HepG2 (cell line): ENCODE measurements around the gene DENND4A. TPM values are rescaled to one million over a fixed set of nuclear protein-coding genes. Genes with fewer than 3 reads are reported as not detected.

ENCODE experiments used
- CREM ChIP-seq, 2 experiments: sonication (generic) in 1 of 2; formaldehyde crosslinking in 1 of 2; IDR thresholded peaks; 2 replicates each; pipeline versions ENCODE4 v1.4.0 to v1.6.1; 2016 to 2020; ENCODE audit warnings: antibody characterized with exemption in 1 of 2, mild to moderate bottlenecking in 1 of 2, missing genetic modification reagents in 1 of 2
- GFI1 ChIP-seq: sonication (generic); formaldehyde crosslinking; IDR thresholded peaks from 2 replicates; pipeline ENCODE4 v1.5.0; 2020; ENCODE audit warnings: missing genetic modification reagents, mild to moderate bottlenecking, borderline replicate concordance
- GZF1 ChIP-seq: sonication (generic); formaldehyde crosslinking; IDR thresholded peaks from 2 replicates; pipeline ENCODE4 v1.5.1; 2020; ENCODE audit warnings: mild to moderate bottlenecking, missing genetic modification reagents
- HOXA5 ChIP-seq: sonication (generic); formaldehyde crosslinking; IDR thresholded peaks from 2 replicates; pipeline ENCODE4 v1.4.0; 2020; ENCODE audit warnings: missing genetic modification reagents
- KLF6 ChIP-seq: IDR thresholded peaks from 2 replicates; pipeline ENCODE4 v1.8.0; 2016; ENCODE audit warnings: missing biosample characterization, missing genetic modification reagents
- MEIS2 ChIP-seq: sonication (generic); formaldehyde crosslinking; IDR thresholded peaks from 2 replicates; pipeline ENCODE4 v1.9.0; 2021; ENCODE audit warnings: mild to moderate bottlenecking, missing genetic modification reagents
- SRSF4 ChIP-seq: fragments of 200-400 bp; formaldehyde crosslinking; IDR thresholded peaks from one replicate; pipeline ENCODE4 v1.6.1; 2018; ENCODE audit warnings: mild to moderate bottlenecking, low read depth, low read length, moderate library complexity; ENCODE audit not compliant: poor library complexity, severe bottlenecking
- TFAP4 ChIP-seq: sonication (generic); IDR thresholded peaks from 2 replicates; pipeline ENCODE4 v1.6.1; 2016; ENCODE audit warnings: low read depth, borderline replicate concordance
- TFE3 ChIP-seq: IDR thresholded peaks from 2 replicates; pipeline ENCODE4 v1.6.1; 2016
- ZNF441 ChIP-seq: sonication (generic); formaldehyde crosslinking; IDR thresholded peaks from 2 replicates; pipeline ENCODE4 v1.7.0; 2021; ENCODE audit warnings: missing genetic modification reagents, borderline replicate concordance
- ZNF772 ChIP-seq: sonication (generic); formaldehyde crosslinking; IDR thresholded peaks from 2 replicates; pipeline ENCODE4 v1.5.0; 2020; ENCODE audit warnings: mild to moderate bottlenecking, missing genetic modification reagents
- ZNF788 ChIP-seq: sonication (generic); formaldehyde crosslinking; IDR thresholded peaks from 2 replicates; pipeline ENCODE4 v1.5.0; 2020; ENCODE audit warnings: mild to moderate bottlenecking, missing genetic modification reagents, borderline replicate concordance
- ZNF792 ChIP-seq: IDR thresholded peaks from 2 replicates; pipeline ENCODE4 v1.6.1; 2016
- polyA plus RNA-seq, 8 experiments: library from polyadenylated mRNA; depleted of rRNA in 3 of 8; stranded (reverse) in 7 of 8; unstranded in 1 of 8; fragments of >200 nt; fragmentation: Illumina TruSeq in 4 of 8; extraction: Trizol in 4 of 8; gene quantifications; 2 replicates each; pipeline versions ENCODE4 v1.2.1 to v1.2.3, GENCODE V29; 2011 to 2016; ENCODE audit warnings: low read depth in 4 of 8, missing spikeins in 1 of 8, mixed read lengths in 1 of 8; ENCODE audit not compliant: insufficient read depth in 1 of 8
- total RNA-seq, 5 experiments: library from RNA; depleted of rRNA; stranded (reverse); fragments of >200 nt; fragmentation: Illumina TruSeq; extraction: Trizol; gene quantifications; 2 replicates each; pipeline ENCODE4 v1.2.3, GENCODE V29; 2016; ENCODE audit warnings: low read depth in 1 of 5
- TF ChIP-seq, protein P1 (sequence below): sonication (generic); formaldehyde crosslinking; IDR thresholded peaks from 2 replicates; pipeline ENCODE4 v1.5.1; 2020; ENCODE audit warnings: mild to moderate bottlenecking, missing genetic modification reagents, moderate library complexity
- TF ChIP-seq, protein P2 (sequence below): sonication (generic); formaldehyde crosslinking; IDR thresholded peaks from 2 replicates; pipeline ENCODE4 v1.4.0; 2020; ENCODE audit warnings: missing genetic modification reagents

Gene DENND4A
- total and polyA plus RNA-seq, 2 of the 13 experiments (the other 11 are each of a cell fraction or from before 2014, with no cell fraction given), result 13.2 to 18.6 TPM

DNA sequence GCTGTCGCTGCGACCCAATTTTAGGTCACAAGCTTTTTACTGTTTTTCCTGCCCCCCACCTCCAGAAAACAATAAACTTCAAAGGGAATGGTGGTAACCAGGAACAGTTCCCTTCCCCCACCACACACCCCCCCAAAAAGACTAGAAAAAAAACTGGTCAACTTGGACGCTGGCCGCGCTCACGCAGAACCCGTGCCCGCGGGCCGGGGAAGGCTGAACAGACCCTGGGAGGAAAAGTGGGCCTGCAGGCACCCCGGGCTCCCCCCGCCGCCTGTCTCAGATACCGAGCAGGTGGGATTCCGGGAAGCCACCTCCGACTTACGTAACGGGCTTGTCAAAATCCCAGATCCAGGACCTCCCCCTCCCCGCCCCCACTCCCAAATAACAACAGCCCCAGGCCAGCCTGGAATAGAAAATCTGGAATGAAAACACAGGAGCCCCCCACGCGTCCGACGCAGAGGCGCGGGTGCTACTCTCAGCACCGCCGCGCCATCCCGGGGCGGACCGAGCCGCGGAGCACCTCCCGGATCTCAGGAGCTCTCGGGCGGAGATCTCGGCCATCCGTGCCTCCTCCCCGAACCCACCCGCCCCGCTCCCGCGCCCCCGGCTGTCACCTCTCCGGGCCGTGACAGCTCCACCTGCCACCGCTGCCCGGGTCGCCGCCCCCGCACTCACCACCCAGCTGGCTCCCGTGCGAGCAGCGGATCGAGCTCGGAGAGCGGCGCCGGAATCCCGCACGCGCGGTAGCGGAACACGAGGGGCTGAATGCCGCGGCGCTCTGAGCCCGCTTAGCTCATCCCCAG, 557 bp downstream of the DENND4A start (continued):
- TF ChIP-seq SRSF4, result no peak
- TF ChIP-seq GFI1 (CRISPR knock-in tag), result peak; percentile 22; the same call in 1 of the 2 replicates
- TF ChIP-seq MEIS2 (CRISPR knock-in tag), result no peak; the same call in 1 of the 2 replicates
- TF ChIP-seq, protein P1, sequence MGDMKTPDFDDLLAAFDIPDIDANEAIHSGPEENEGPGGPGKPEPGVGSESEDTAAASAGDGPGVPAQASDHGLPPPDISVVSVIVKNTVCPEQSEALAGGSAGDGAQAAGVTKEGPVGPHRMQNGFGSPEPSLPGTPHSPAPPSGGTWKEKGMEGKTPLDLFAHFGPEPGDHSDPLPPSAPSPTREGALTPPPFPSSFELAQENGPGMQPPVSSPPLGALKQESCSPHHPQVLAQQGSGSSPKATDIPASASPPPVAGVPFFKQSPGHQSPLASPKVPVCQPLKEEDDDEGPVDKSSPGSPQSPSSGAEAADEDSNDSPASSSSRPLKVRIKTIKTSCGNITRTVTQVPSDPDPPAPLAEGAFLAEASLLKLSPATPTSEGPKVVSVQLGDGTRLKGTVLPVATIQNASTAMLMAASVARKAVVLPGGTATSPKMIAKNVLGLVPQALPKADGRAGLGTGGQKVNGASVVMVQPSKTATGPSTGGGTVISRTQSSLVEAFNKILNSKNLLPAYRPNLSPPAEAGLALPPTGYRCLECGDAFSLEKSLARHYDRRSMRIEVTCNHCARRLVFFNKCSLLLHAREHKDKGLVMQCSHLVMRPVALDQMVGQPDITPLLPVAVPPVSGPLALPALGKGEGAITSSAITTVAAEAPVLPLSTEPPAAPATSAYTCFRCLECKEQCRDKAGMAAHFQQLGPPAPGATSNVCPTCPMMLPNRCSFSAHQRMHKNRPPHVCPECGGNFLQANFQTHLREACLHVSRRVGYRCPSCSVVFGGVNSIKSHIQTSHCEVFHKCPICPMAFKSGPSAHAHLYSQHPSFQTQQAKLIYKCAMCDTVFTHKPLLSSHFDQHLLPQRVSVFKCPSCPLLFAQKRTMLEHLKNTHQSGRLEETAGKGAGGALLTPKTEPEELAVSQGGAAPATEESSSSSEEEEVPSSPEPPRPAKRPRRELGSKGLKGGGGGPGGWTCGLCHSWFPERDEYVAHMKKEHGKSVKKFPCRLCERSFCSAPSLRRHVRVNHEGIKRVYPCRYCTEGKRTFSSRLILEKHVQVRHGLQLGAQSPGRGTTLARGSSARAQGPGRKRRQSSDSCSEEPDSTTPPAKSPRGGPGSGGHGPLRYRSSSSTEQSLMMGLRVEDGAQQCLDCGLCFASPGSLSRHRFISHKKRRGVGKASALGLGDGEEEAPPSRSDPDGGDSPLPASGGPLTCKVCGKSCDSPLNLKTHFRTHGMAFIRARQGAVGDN (CRISPR knock-in tag), result peak; percentile 59
- TF ChIP-seq GZF1 (CRISPR knock-in tag), result no peak
- TF ChIP-seq CREM (IDR thresholded peaks at IDR 0.05), result peak; percentile 37
- no peak for TF ChIP-seq CREM (CRISPR knock-in tag; IDR thresholded peaks at IDR 0.05)
- TF ChIP-seq KLF6 (CRISPR knock-in tag), result peak; percentile 71; the same call in 1 of the 2 replicates
- 0 out of 2 replicates have a peak, but pooled peaks have one; percentile 41 for TF ChIP-seq HOXA5
- TF ChIP-seq TFAP4, result peak; percentile 42; the same call in 1 of the 2 replicates
- TF ChIP-seq ZNF792 (CRISPR knock-in tag), result peak; percentile 8; the same call in 1 of the 2 replicates
- TF ChIP-seq ZNF772 (CRISPR knock-in tag), result peak; percentile 19; the same call in 1 of the 2 replicates
- TF ChIP-seq ZNF441, result peak; percentile 53; the same call in 1 of the 2 replicates
- TF ChIP-seq TFE3 (CRISPR knock-in tag), result no peak; the same call in 1 of the 2 replicates
- TF ChIP-seq, protein P2, sequence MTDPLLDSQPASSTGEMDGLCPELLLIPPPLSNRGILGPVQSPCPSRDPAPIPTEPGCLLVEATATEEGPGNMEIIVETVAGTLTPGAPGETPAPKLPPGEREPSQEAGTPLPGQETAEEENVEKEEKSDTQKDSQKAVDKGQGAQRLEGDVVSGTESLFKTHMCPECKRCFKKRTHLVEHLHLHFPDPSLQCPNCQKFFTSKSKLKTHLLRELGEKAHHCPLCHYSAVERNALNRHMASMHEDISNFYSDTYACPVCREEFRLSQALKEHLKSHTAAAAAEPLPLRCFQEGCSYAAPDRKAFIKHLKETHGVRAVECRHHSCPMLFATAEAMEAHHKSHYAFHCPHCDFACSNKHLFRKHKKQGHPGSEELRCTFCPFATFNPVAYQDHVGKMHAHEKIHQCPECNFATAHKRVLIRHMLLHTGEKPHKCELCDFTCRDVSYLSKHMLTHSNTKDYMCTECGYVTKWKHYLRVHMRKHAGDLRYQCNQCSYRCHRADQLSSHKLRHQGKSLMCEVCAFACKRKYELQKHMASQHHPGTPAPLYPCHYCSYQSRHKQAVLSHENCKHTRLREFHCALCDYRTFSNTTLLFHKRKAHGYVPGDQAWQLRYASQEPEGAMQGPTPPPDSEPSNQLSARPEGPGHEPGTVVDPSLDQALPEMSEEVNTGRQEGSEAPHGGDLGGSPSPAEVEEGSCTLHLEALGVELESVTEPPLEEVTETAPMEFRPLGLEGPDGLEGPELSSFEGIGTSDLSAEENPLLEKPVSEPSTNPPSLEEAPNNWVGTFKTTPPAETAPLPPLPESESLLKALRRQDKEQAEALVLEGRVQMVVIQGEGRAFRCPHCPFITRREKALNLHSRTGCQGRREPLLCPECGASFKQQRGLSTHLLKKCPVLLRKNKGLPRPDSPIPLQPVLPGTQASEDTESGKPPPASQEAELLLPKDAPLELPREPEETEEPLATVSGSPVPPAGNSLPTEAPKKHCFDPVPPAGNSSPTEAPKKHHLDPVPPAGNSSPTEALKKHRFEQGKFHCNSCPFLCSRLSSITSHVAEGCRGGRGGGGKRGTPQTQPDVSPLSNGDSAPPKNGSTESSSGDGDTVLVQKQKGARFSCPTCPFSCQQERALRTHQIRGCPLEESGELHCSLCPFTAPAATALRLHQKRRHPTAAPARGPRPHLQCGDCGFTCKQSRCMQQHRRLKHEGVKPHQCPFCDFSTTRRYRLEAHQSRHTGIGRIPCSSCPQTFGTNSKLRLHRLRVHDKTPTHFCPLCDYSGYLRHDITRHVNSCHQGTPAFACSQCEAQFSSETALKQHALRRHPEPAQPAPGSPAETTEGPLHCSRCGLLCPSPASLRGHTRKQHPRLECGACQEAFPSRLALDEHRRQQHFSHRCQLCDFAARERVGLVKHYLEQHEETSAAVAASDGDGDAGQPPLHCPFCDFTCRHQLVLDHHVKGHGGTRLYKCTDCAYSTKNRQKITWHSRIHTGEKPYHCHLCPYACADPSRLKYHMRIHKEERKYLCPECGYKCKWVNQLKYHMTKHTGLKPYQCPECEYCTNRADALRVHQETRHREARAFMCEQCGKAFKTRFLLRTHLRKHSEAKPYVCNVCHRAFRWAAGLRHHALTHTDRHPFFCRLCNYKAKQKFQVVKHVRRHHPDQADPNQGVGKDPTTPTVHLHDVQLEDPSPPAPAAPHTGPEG, result 0 out of 2 replicates have a peak, but pooled peaks have one; percentile 17
- TF ChIP-seq ZNF788 (CRISPR knock-in tag), result no peak; the same call in 1 of the 2 replicates
